ENCODE data around the gene CARD11.

DNA sequence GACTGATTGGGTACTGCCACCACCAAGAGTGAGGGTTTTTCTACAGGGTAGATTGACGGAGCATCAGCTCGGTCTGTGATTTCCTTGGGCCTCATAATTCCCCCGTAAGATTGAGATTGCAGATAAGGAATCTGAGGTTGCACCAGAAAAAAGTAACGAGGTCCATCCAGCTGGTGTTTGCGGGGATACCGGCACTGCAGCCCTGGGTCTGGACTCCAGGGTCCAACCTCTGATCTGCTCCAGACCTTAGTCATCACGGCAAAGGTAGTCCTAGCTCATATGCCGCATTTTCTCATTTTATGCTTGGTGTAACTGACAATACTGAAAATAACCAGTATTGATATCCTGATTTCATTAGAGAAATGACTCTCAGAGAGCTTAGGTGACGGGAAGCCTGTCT is 3.9 kb downstream of the CARD11 start:
- TF ChIP-seq CTCF (conservative IDR thresholded peaks at IDR 0.05 in 1 of 2, IDR thresholded peaks at IDR 0.05 in 1 of 2; ENCODE audit: extremely low read depth in 1 of 2, insufficient read depth in 1 of 2, low read depth in 1 of 2, low read length in 2 of 2) (no peak), EZH2 (IDR thresholded peaks at IDR 0.05; ENCODE audit: borderline replicate concordance, low read length) (no peak)
